Small intestine (tissue), 16 donors: Measurements from ENCODE around the gene DSG2. TPM values are rescaled to one million over a fixed set of nuclear protein-coding genes. Genes with fewer than 3 reads are reported as not detected.
A peak's percentile ranks its signal among the peaks of the same experiment; 100 is the strongest.

ENCODE experiments used
- DNase-seq, 2 donors: peaks; one replicate each; pipeline versions ENCODE4 v3.0.0 to v3.0.0-alpha.2; 2013
- FAIRE-seq: peaks from 2 replicates; lab custom pipeline; 2012; peaks lifted over from hg19 to GRCh38; lab: Jason Lieb, UNC
- H3K27ac ChIP-seq, 3 donors: one replicate each; pipeline ENCODE4 v1.5.1; 2013; ENCODE audit warnings: low read length in 2 of 3, mild to moderate bottlenecking in 2 of 3, control low read depth in 1 of 3, inconsistent platforms in 1 of 3, low read depth in 1 of 3, moderate library complexity in 1 of 3
- H3K27me3 ChIP-seq, 3 donors: one replicate each; pipeline ENCODE4 v1.6.1; 2013; ENCODE audit warnings: low read length in 3 of 3, inconsistent platforms in 1 of 3; ENCODE audit not compliant: control insufficient read depth in 3 of 3, insufficient read depth in 3 of 3
- H3K36me3 ChIP-seq, 3 donors: one replicate each; pipeline ENCODE4 v1.6.1; 2013; ENCODE audit warnings: low read length in 3 of 3, inconsistent platforms in 1 of 3, low read depth in 1 of 3, mild to moderate bottlenecking in 1 of 3, moderate library complexity in 1 of 3; ENCODE audit not compliant: control insufficient read depth in 3 of 3, insufficient read depth in 2 of 3
- H3K4me1 ChIP-seq, 3 donors: one replicate each; pipeline ENCODE4 v1.6.1; 2013; ENCODE audit warnings: low read length in 2 of 3, inconsistent platforms in 1 of 3, low read depth in 1 of 3, mild to moderate bottlenecking in 1 of 3, moderate library complexity in 1 of 3; ENCODE audit not compliant: control insufficient read depth in 3 of 3, insufficient read depth in 2 of 3
- H3K4me3 ChIP-seq, 3 donors: one replicate each; pipeline ENCODE4 v1.5.1; 2013; ENCODE audit warnings: low read length in 3 of 3, control low read depth in 1 of 3, inconsistent platforms in 1 of 3, low read depth in 1 of 3, mild to moderate bottlenecking in 1 of 3, moderate library complexity in 1 of 3
- H3K9me3 ChIP-seq, 2 donors: one replicate each; pipeline ENCODE4 v1.6.1; 2013; ENCODE audit warnings: low read depth in 1 of 2, low read length in 1 of 2; ENCODE audit not compliant: control insufficient read depth in 2 of 2, insufficient read depth in 1 of 2
- WGBS, 3 donors: extraction: QIAGEN DNeasy Blood & Tissue Kit; methylation state at CpG; one replicate each; pipeline ENCODE4 v1.1.7; 2013; 5-methylcytosine and 5-hydroxymethylcytosine counted together
- long read RNA-seq, 10 donors: transcript quantifications; one replicate each; lab custom pipeline, GENCODE V29; 2026
- polyA plus RNA-seq, 4 donors: library from polyadenylated mRNA; stranded (reverse) in 3 of 4; unstranded in 1 of 4; fragments of 200-250 nt in 3 of 4; fragments of 120-200 nt in 1 of 4; gene quantifications; one replicate each; pipeline versions ENCODE4 v1.2.1 to v1.2.3, GENCODE V29; 2013
- donor health status: healthy with polysubstance abuse.
- donor health status: control.
- donor health status: control.
- donor health status: Bipolar disorder and iron deficiency.
- donor health status: healthy.

The DSG2 gene
- polyA plus RNA-seq: 100 to 1,000 TPM in 1 of 4 donors, 10 to 100 TPM in 3; 28.6 to 106 (median 47.9) TPM
- long read RNA-seq, donor 1: 0 reads
- long read RNA-seq, donor 2, full-length matches to known transcripts: 3 of 3 reads
- long read RNA-seq, donor 2, partial matches to known transcripts: 0 of 3 reads
- long read RNA-seq, donor 2, other reads (novel, unspliced or antisense): 0 of 3 reads
- long read RNA-seq, donor 3, full-length matches to known transcripts: 3 of 9 reads
- long read RNA-seq, donor 3, partial matches to known transcripts: 6 of 9 reads
- long read RNA-seq, donor 3, other reads (novel, unspliced or antisense): 0 of 9 reads
- long read RNA-seq, donor 4: 0 reads
- long read RNA-seq, donor 5: 0 reads
- long read RNA-seq, donor 6, full-length matches to known transcripts: 10 of 16 reads
- long read RNA-seq, donor 6, partial matches to known transcripts: 6 of 16 reads
- long read RNA-seq, donor 6, other reads (novel, unspliced or antisense): 0 of 16 reads
- long read RNA-seq, donor 7, full-length matches to known transcripts: 3 of 20 reads
- long read RNA-seq, donor 7, partial matches to known transcripts: 17 of 20 reads
- long read RNA-seq, donor 7, other reads (novel, unspliced or antisense): 0 of 20 reads
- long read RNA-seq, donor 8, full-length matches to known transcripts: 1 of 1 reads
- long read RNA-seq, donor 8, partial matches to known transcripts: 0 of 1 reads
- long read RNA-seq, donor 8, other reads (novel, unspliced or antisense): 0 of 1 reads
- long read RNA-seq, donor 9, full-length matches to known transcripts: 1 of 1 reads
- long read RNA-seq, donor 9, partial matches to known transcripts: 0 of 1 reads
- long read RNA-seq, donor 9, other reads (novel, unspliced or antisense): 0 of 1 reads
- long read RNA-seq, donor 10, full-length matches to known transcripts: 13 of 13 reads
- long read RNA-seq, donor 10, partial matches to known transcripts: 0 of 13 reads
- long read RNA-seq, donor 10, other reads (novel, unspliced or antisense): 0 of 13 reads

- H3K9me3 ChIP-seq: no peaks in the 10 kb centered on the region
- H3K4me3 ChIP-seq: peak within 1 kb of the TSS; percentile 54 to 98 (median 66)
- H3K27ac ChIP-seq: peak within 1 kb of the TSS; percentile 91 to 98 (median 98)
- 1 to 2% (median 1%) methylated on average over 51 to 79 of the region's 79 CpGs for WGBS, 3 donors
- DNase-seq: peak; percentile 94
- H3K27me3 ChIP-seq: peaks cover 0 to 10% (median 0%) of the 10 kb centered on the region in 3 donors
- no peak for FAIRE-seq
- peaks cover 0 to 2% (median 0%) of the 10 kb centered on the region in 3 donors for H3K36me3 ChIP-seq
- H3K4me1 ChIP-seq: peaks cover 2 to 15% (median 4%) of the 10 kb centered on the region in 3 donors
These were observed at the start of gene DSG2 for GRCh38 chr18:31497836-31498573. TSS of gene DSG2 (plus strand) at chr18:31498177. CDS start at chr18:31498252, 75 bp downstream.

- FAIRE-seq (no peak), DNase-seq (no peak)
- Histone ChIP-seq H3K9me3 (no peaks in the 10 kb centered on the region), H3K4me1 (no peaks in the 10 kb centered on the region), H3K36me3 (no peaks in the 10 kb centered on the region), H3K27ac (no peak overlapping the region), H3K4me3 (no peak overlapping the region), H3K27me3 (no peaks in the 10 kb centered on the region)
These were observed 47.6 kb upstream of the DSG2 start for GRCh38 chr18:31450409-31450808.

- DNase-seq (peak in 1 of 2 donors; percentile 62), FAIRE-seq (no peak)
- 24 to 84% (median 78%) methylated on average over 1 of the region's 1 CpG for WGBS, 3 donors
- Histone ChIP-seq H3K9me3 (no peaks in the 10 kb centered on the region), H3K36me3 (no peaks in the 10 kb centered on the region), H3K27ac (no peak overlapping the region), H3K4me3 (no peak overlapping the region), H3K27me3 (no peaks in the 10 kb centered on the region), H3K4me1 (no peaks in the 10 kb centered on the region)
These were observed 46.4 kb upstream of the DSG2 start for GRCh38 chr18:31451625-31452024.

- no peaks in the 10 kb centered on the region for H3K27me3 ChIP-seq
- DNase-seq (no peak), FAIRE-seq (no peak)
- no peak overlapping the region for H3K4me3 ChIP-seq
- 62 to 88% (median 73%) methylated on average over 3 of the region's 3 CpGs for WGBS, 3 donors
- no peaks in the 10 kb centered on the region for H3K36me3 ChIP-seq
- no peaks in the 10 kb centered on the region for H3K9me3 ChIP-seq
- H3K4me1 ChIP-seq: no peaks in the 10 kb centered on the region
- H3K27ac ChIP-seq: no peak overlapping the region
These were observed 43.8 kb upstream of the DSG2 start for GRCh38 chr18:31454066-31454708.

- WGBS, 3 donors: 93 to 98% (median 96%) methylated on average over 1 of the region's 1 CpG
- H3K27ac ChIP-seq: no peak overlapping the region
- no peak for FAIRE-seq
These were observed 28.3 kb upstream of the DSG2 start for GRCh38 chr18:31469629-31470028.

GRCh38 chr18:31478688-31479087, 19.3 kb upstream of the DSG2 start:
- no peaks in the 10 kb centered on the region for H3K27me3 ChIP-seq
- H3K27ac ChIP-seq: no peak overlapping the region
- 95 to 96% (median 95%) methylated on average over 10 of the region's 10 CpGs for WGBS, 3 donors
- no peak overlapping the region for H3K4me3 ChIP-seq
- no peaks in the 10 kb centered on the region for H3K4me1 ChIP-seq
- no peak for DNase-seq
- no peaks in the 10 kb centered on the region for H3K36me3 ChIP-seq
- no peak for FAIRE-seq
- no peaks in the 10 kb centered on the region for H3K9me3 ChIP-seq

More at GRCh38 chr18:31469629-31470028, 28.3 kb upstream of the DSG2 start:
- Histone ChIP-seq H3K27me3 (no peaks in the 10 kb centered on the region), H3K4me3 (no peak overlapping the region), H3K4me1 (no peaks in the 10 kb centered on the region), H3K9me3 (no peaks in the 10 kb centered on the region), H3K36me3 (no peaks in the 10 kb centered on the region)
- DNase-seq: no peak

- H3K27me3 ChIP-seq: no peaks in the 10 kb centered on the region
- no peaks in the 10 kb centered on the region for H3K36me3 ChIP-seq
- no peak for DNase-seq
- no peak overlapping the region for H3K27ac ChIP-seq
- no peaks in the 10 kb centered on the region for H3K9me3 ChIP-seq
- H3K4me1 ChIP-seq: no peaks in the 10 kb centered on the region
- 76 to 95% (median 80%) methylated on average over 1 of the region's 1 CpG for WGBS, 3 donors
- no peak for FAIRE-seq
- H3K4me3 ChIP-seq: no peak overlapping the region
These were observed 15.9 kb upstream of the DSG2 start for GRCh38 chr18:31482051-31482450.
